HL-60 (cell line): Measurements from ENCODE around the gene ZC3H10.

Experiments
- DNase-seq, 2 experiments: peaks; one replicate each; pipeline ENCODE4 v3.0.0-alpha.2; 2010 to 2020; ENCODE audit warnings: low read depth in 1 of 2, low spot score in 1 of 2
- H3K27ac ChIP-seq: fragments of 250-450 bp; sonication (Bioruptor Pico); replicated peaks from 2 replicates; pipeline ENCODE4 v1.5.1; 2020; ENCODE audit warnings: mild to moderate bottlenecking, moderate library complexity
- H3K27me3 ChIP-seq: fragments of 250-450 bp; sonication (Bioruptor Pico); 2 replicates; pipeline ENCODE4 v1.5.1; 2021; ENCODE audit warnings: mild to moderate bottlenecking, moderate library complexity; ENCODE audit not compliant: insufficient read depth, poor library complexity, severe bottlenecking
- H3K4me3 ChIP-seq: replicated peaks from 2 replicates; pipeline ENCODE4 v1.5.1; 2011; ENCODE audit warnings: mild to moderate bottlenecking, control low read depth, low read length; ENCODE audit not compliant: insufficient read depth
- CTCF ChIP-seq: IDR thresholded peaks from one replicate; pipeline ENCODE4 v1.5.1; 2011; ENCODE audit warnings: low read length, control low read depth, inconsistent platforms; ENCODE audit not compliant: insufficient read depth
- GABPA ChIP-seq: IDR thresholded peaks from 2 replicates; pipeline ENCODE4 v1.6.1; 2012; ENCODE audit warnings: low read depth
- POLR2AphosphoS5 ChIP-seq: IDR thresholded peaks from 2 replicates; pipeline ENCODE4 v1.6.1; 2012; ENCODE audit warnings: low read depth
- REST ChIP-seq: IDR thresholded peaks from 2 replicates; pipeline ENCODE4 v1.6.1; 2012; ENCODE audit warnings: low read depth; ENCODE audit not compliant: insufficient replicate concordance
- SPI1 ChIP-seq: IDR thresholded peaks from 2 replicates; pipeline ENCODE4 v1.6.1; 2012; ENCODE audit warnings: low read depth, mild to moderate bottlenecking, borderline replicate concordance

ZC3H10 gene

GRCh38 chr12:56103823-56104108 lies 14.3 kb upstream of the ZC3H10 start:
- DNase-seq: no peak
- TF ChIP-seq GABPA (no peak), REST (no peak), POLR2AphosphoS5 (no peak), SPI1 (no peak), CTCF (no peak)
- Histone ChIP-seq H3K4me3 (peak overlapping the region; percentile 90), H3K27ac (peak overlapping the region; percentile 97), H3K27me3 (no peaks in the 10 kb centered on the region)

- Histone ChIP-seq H3K27ac (peak within 1 kb of the TSS; percentile 97), H3K4me3 (peak within 1 kb of the TSS; percentile 90), H3K27me3 (no peaks in the 10 kb centered on the region)
- no peak for TF ChIP-seq CTCF
- TF ChIP-seq POLR2AphosphoS5: peak; percentile 94
- peak; percentile 22 for TF ChIP-seq REST
- peak; percentile 17; the same call in 1 of the 2 replicates for TF ChIP-seq GABPA
- peak; percentile 47; the same call in 1 of the 2 replicates for TF ChIP-seq SPI1
- DNase-seq: peak; percentile 99
These were observed 13.8 kb upstream of the ZC3H10 start, which contains the start of gene PA2G4 for GRCh38 chr12:56104109-56104814. Gene PA2G4 (plus strand): TSS chr12:56104559. CDS start chr12:56104738, 179 bp downstream.

- Histone ChIP-seq H3K4me3 (peak overlapping the region; percentile 90), H3K27ac (peak overlapping the region; percentile 97), H3K27me3 (no peaks in the 10 kb centered on the region)
- TF ChIP-seq SPI1: no peak
- no peak for TF ChIP-seq GABPA
- no peak for TF ChIP-seq REST
- no peak for TF ChIP-seq CTCF
- TF ChIP-seq POLR2AphosphoS5: no peak
- peak in 1 of 2 experiments; percentile 64 for DNase-seq
These were observed 13.1 kb upstream of the ZC3H10 start for GRCh38 chr12:56104815-56105608.
